HepG2 (cell line): Measurements from ENCODE around the gene PLPPR4. TPM values are rescaled to one million over a fixed set of nuclear protein-coding genes. Genes with fewer than 3 reads are reported as not detected.

Experiments used
- ATAC-seq: fragments of 200-7000 bp; cut with Tn5 transposase; 3 replicates; pipeline ENCODE4 v1.9.1; 2020; ENCODE audit warnings: mild to moderate bottlenecking, moderate library complexity
- BruUV-seq: library from RNA; stranded (reverse); fragments of 400-500 nt; replicated peaks from 2 replicates; lab custom pipeline; 2021; lab: Mats Ljungman, UMichigan
- CTCF ChIA-PET: fragments of 300-600 bp; formaldehyde crosslinking; extraction: SDS; loops from one replicate; lab custom pipeline; 2021; ENCODE audit warnings: low total read pairs, inconsistent platforms, low intra/inter-chr PET ratio; lab: Yijun Ruan, JAX
- POLR2A ChIA-PET: fragments of 350-600 bp; sonication (Branson Sonifier 250); formaldehyde crosslinking; loops from one replicate; lab custom pipeline; 2020; ENCODE audit warnings: antibody characterized with exemption, inconsistent platforms; lab: Yijun Ruan, JAX
- DNase-seq: peaks from one replicate; pipeline ENCODE4 v3.0.0-alpha.2; 2015; ENCODE audit warnings: low spot score
- FAIRE-seq: peaks from 3 replicates; lab custom pipeline; 2011; peaks lifted over from hg19 to GRCh38; lab: Jason Lieb, UNC
- H2AFZ ChIP-seq: one replicate; pipeline ENCODE4 v1.6.1; 2011; ENCODE audit warnings: low read length, inconsistent platforms
- H3K27ac ChIP-seq: fragments of 300-600 bp; 3 replicates; pipeline ENCODE4 v1.8.0; 2011; ENCODE audit warnings: mixed run types, mild to moderate bottlenecking, mixed read lengths, low read length, inconsistent platforms; ENCODE audit not compliant: insufficient read depth; ENCODE audit errors: extremely low read length
- H3K27me3 ChIP-seq, 2 experiments: fragments of 200-600 bp in 1 of 2; 2 replicates in 1 of 2; 3 replicates in 1 of 2; pipeline versions ENCODE4 v1.6.0 to v1.8.0; 2011; ENCODE audit warnings: low read length in 2 of 2, mild to moderate bottlenecking in 2 of 2, moderate library complexity in 2 of 2, inconsistent platforms in 1 of 2; ENCODE audit not compliant: insufficient read depth in 2 of 2, control insufficient read depth in 1 of 2
- H3K36me3 ChIP-seq, 2 experiments: fragments of 200-600 bp in 1 of 2; replicated peaks in 1 of 2; 2 replicates in 1 of 2; 3 replicates in 1 of 2; pipeline versions ENCODE4 v1.5.1 to v1.8.0; 2011; ENCODE audit warnings: low read length in 2 of 2, inconsistent platforms in 1 of 2; ENCODE audit not compliant: insufficient read depth in 2 of 2, control insufficient read depth in 1 of 2
- H3K4me1 ChIP-seq: 2 replicates; pipeline ENCODE4 v1.5.1; 2012; ENCODE audit warnings: low read length, inconsistent platforms; ENCODE audit not compliant: insufficient read depth
- H3K4me2 ChIP-seq: 2 replicates; pipeline ENCODE4 v1.6.0; 2011; ENCODE audit warnings: low read depth, low read length, inconsistent platforms
- H3K4me3 ChIP-seq, 3 experiments: fragments of 200-600 bp in 1 of 3; sonication (generic), shearing (Covaris generic) in 1 of 3; replicated peaks in 1 of 3; 2 replicates each; pipeline ENCODE4 v1.5.1; 2011 to 2016; ENCODE audit warnings: low read length in 3 of 3, inconsistent platforms in 2 of 3, low read depth in 2 of 3, mild to moderate bottlenecking in 2 of 3, control low read depth in 1 of 3, mixed read lengths in 1 of 3; ENCODE audit not compliant: insufficient read depth in 1 of 3
- H3K79me2 ChIP-seq: one replicate; pipeline ENCODE4 v1.6.1; 2011; ENCODE audit warnings: low read length, inconsistent platforms; ENCODE audit not compliant: insufficient read depth
- H3K9ac ChIP-seq: 2 replicates; pipeline ENCODE4 v1.6.0; 2011; ENCODE audit warnings: mild to moderate bottlenecking, low read depth, low read length, inconsistent platforms; ENCODE audit not compliant: insufficient read depth
- H3K9me3 ChIP-seq: 2 replicates; pipeline ENCODE4 v1.5.1; 2012; ENCODE audit warnings: mild to moderate bottlenecking, low read length
- H4K20me1 ChIP-seq: 2 replicates; pipeline ENCODE4 v1.6.0; 2011; ENCODE audit warnings: inconsistent platforms, mild to moderate bottlenecking, low read length, moderate library complexity; ENCODE audit not compliant: insufficient read depth
- ATAD3A ChIP-seq: sonication (generic); formaldehyde crosslinking; IDR thresholded peaks from 2 replicates; pipeline ENCODE4 v1.4.0; 2020; ENCODE audit warnings: missing genetic modification reagents
- HDAC1 ChIP-seq: sonication (generic); formaldehyde crosslinking; IDR thresholded peaks from 2 replicates; pipeline ENCODE4 v1.5.1; 2020; ENCODE audit warnings: mild to moderate bottlenecking, missing genetic modification reagents
- SMARCE1 ChIP-seq: fragments of 450-650 bp; IDR thresholded peaks from 2 replicates; pipeline ENCODE4 v1.6.1; 2017; ENCODE audit warnings: borderline replicate concordance
- ZNF510 ChIP-seq: sonication (generic); formaldehyde crosslinking; IDR thresholded peaks from 2 replicates; pipeline ENCODE4 v1.4.0; 2020; ENCODE audit warnings: low read depth, mild to moderate bottlenecking, missing genetic modification reagents
- ZNF530 ChIP-seq: sonication (generic); formaldehyde crosslinking; IDR thresholded peaks from 2 replicates; pipeline ENCODE4 v1.5.0; 2020; ENCODE audit warnings: low read depth, mild to moderate bottlenecking, missing genetic modification reagents
- WGBS: methylation state at CpG from one replicate; pipeline ENCODE4 v1.1.6; 2017; ENCODE audit warnings: low lambda C conversion rate; 5-methylcytosine and 5-hydroxymethylcytosine counted together
- in situ Hi-C: cut with HindIII; loops from 2 replicates; pipeline ENCODE4 v1.10.0; 2017; ENCODE audit warnings: low pct_unique_long_range_greater_than_20kb; ENCODE audit not compliant: extremely low pct_ligation_motif_present
- intact Hi-C: fragments of 100-400 bp; cut with micrococcal nuclease; formaldehyde crosslinking; loops from one replicate; pipeline ENCODE4 v1.10.0; 2022; ENCODE audit not compliant: unreplicated experiment
- polyA plus RNA-seq, 8 experiments: library from polyadenylated mRNA; depleted of rRNA in 3 of 8; stranded (reverse) in 7 of 8; unstranded in 1 of 8; fragments of >200 nt; fragmentation: Illumina TruSeq in 4 of 8; extraction: Trizol in 4 of 8; gene quantifications; 2 replicates each; pipeline versions ENCODE4 v1.2.1 to v1.2.3, GENCODE V29; 2011 to 2016; ENCODE audit warnings: low read depth in 4 of 8, missing spikeins in 1 of 8, mixed read lengths in 1 of 8; ENCODE audit not compliant: insufficient read depth in 1 of 8
- total RNA-seq, 5 experiments: library from RNA; depleted of rRNA; stranded (reverse); fragments of >200 nt; fragmentation: Illumina TruSeq; extraction: Trizol; gene quantifications; 2 replicates each; pipeline ENCODE4 v1.2.3, GENCODE V29; 2016; ENCODE audit warnings: low read depth in 1 of 5
- TF ChIP-seq, protein P1 (sequence below): sonication (generic); formaldehyde crosslinking; IDR thresholded peaks from 2 replicates; pipeline ENCODE4 v1.4.0; 2020; ENCODE audit warnings: missing genetic modification reagents
- TF ChIP-seq, protein P2 (sequence below): sonication (generic); formaldehyde crosslinking; IDR thresholded peaks from 2 replicates; pipeline ENCODE4 v1.8.1; 2023; ENCODE audit warnings: missing genetic modification reagents, mild to moderate bottlenecking, borderline replicate concordance
- TF ChIP-seq, protein P3 (sequence below): sonication (generic); formaldehyde crosslinking; IDR thresholded peaks from 2 replicates; pipeline ENCODE4 v1.5.1; 2020; ENCODE audit warnings: mild to moderate bottlenecking, missing genetic modification reagents
- TF ChIP-seq, protein P4 (sequence below): IDR thresholded peaks from 2 replicates; pipeline ENCODE4 v1.4.0; 2020; ENCODE audit warnings: mild to moderate bottlenecking, missing genetic modification reagents
- TF ChIP-seq, protein P5 (sequence below): sonication (generic); formaldehyde crosslinking; IDR thresholded peaks from 2 replicates; pipeline ENCODE4 v1.4.0; 2020; ENCODE audit warnings: mild to moderate bottlenecking, missing genetic modification reagents

Gene PLPPR4
- total and polyA plus RNA-seq, 2 of the 13 experiments (the other 11 are each of a cell fraction or from before 2014, with no cell fraction given) = not detected

DNA sequence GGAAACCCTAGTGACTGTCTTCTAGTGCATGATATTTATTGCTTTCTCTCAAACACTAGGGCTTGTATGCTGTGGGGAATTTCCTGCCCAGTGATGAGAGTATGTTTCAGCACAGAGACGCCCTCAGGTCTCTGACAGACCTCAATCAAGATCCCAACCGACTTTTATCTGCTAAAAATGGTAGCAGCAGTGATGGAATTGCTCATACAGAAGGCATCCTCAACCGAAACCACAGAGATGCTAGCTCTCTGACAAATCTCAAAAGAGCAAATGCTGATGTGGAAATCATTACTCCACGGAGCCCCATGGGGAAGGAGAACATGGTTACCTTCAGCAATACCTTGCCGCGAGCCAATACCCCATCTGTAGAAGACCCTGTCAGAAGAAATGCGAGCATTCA is 41.3 kb downstream of the PLPPR4 start:
- Histone ChIP-seq H3K79me2 (no peaks in the 10 kb centered on the region), H3K4me2 (no peak overlapping the region), H3K4me1 (no peaks in the 10 kb centered on the region), H3K27ac (no peak overlapping the region), H4K20me1 (no peaks in the 10 kb centered on the region), H3K4me3 (no peak overlapping the region), H3K36me3 (no peaks in the 10 kb centered on the region), H2AFZ (no peak overlapping the region), H3K9ac (no peak overlapping the region), H3K27me3 (no peaks in the 10 kb centered on the region), H3K9me3 (no peaks in the 10 kb centered on the region)
- ChIA-PET CTCF (no interaction called here), POLR2A (no interaction called here)
- intact Hi-C loops = no loop called here
- DNase-seq = no peak
- 37% methylated on average over 7 of the region's 7 CpGs for WGBS
- in situ Hi-C loops = no loop called here
- ATAC-seq = no peak
- no TSS peak for BruUV-seq
- no peak for FAIRE-seq
- no peak for TF ChIP-seq HDAC1 (CRISPR knock-in tag)
- TF ChIP-seq, protein P1, sequence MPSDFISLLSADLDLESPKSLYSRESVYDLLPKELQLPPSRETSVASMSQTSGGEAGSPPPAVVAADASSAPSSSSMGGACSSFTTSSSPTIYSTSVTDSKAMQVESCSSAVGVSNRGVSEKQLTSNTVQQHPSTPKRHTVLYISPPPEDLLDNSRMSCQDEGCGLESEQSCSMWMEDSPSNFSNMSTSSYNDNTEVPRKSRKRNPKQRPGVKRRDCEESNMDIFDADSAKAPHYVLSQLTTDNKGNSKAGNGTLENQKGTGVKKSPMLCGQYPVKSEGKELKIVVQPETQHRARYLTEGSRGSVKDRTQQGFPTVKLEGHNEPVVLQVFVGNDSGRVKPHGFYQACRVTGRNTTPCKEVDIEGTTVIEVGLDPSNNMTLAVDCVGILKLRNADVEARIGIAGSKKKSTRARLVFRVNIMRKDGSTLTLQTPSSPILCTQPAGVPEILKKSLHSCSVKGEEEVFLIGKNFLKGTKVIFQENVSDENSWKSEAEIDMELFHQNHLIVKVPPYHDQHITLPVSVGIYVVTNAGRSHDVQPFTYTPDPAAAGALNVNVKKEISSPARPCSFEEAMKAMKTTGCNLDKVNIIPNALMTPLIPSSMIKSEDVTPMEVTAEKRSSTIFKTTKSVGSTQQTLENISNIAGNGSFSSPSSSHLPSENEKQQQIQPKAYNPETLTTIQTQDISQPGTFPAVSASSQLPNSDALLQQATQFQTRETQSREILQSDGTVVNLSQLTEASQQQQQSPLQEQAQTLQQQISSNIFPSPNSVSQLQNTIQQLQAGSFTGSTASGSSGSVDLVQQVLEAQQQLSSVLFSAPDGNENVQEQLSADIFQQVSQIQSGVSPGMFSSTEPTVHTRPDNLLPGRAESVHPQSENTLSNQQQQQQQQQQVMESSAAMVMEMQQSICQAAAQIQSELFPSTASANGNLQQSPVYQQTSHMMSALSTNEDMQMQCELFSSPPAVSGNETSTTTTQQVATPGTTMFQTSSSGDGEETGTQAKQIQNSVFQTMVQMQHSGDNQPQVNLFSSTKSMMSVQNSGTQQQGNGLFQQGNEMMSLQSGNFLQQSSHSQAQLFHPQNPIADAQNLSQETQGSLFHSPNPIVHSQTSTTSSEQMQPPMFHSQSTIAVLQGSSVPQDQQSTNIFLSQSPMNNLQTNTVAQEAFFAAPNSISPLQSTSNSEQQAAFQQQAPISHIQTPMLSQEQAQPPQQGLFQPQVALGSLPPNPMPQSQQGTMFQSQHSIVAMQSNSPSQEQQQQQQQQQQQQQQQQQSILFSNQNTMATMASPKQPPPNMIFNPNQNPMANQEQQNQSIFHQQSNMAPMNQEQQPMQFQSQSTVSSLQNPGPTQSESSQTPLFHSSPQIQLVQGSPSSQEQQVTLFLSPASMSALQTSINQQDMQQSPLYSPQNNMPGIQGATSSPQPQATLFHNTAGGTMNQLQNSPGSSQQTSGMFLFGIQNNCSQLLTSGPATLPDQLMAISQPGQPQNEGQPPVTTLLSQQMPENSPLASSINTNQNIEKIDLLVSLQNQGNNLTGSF (CRISPR knock-in tag) = no peak
- TF ChIP-seq ZNF510 (CRISPR knock-in tag) = no peak
- TF ChIP-seq, protein P2, sequence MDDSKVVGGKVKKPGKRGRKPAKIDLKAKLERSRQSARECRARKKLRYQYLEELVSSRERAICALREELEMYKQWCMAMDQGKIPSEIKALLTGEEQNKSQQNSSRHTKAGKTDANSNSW (CRISPR knock-in tag) = no peak
- TF ChIP-seq ZNF530 (CRISPR knock-in tag) = no peak
- no peak for TF ChIP-seq ATAD3A (CRISPR knock-in tag)
- TF ChIP-seq, protein P3, sequence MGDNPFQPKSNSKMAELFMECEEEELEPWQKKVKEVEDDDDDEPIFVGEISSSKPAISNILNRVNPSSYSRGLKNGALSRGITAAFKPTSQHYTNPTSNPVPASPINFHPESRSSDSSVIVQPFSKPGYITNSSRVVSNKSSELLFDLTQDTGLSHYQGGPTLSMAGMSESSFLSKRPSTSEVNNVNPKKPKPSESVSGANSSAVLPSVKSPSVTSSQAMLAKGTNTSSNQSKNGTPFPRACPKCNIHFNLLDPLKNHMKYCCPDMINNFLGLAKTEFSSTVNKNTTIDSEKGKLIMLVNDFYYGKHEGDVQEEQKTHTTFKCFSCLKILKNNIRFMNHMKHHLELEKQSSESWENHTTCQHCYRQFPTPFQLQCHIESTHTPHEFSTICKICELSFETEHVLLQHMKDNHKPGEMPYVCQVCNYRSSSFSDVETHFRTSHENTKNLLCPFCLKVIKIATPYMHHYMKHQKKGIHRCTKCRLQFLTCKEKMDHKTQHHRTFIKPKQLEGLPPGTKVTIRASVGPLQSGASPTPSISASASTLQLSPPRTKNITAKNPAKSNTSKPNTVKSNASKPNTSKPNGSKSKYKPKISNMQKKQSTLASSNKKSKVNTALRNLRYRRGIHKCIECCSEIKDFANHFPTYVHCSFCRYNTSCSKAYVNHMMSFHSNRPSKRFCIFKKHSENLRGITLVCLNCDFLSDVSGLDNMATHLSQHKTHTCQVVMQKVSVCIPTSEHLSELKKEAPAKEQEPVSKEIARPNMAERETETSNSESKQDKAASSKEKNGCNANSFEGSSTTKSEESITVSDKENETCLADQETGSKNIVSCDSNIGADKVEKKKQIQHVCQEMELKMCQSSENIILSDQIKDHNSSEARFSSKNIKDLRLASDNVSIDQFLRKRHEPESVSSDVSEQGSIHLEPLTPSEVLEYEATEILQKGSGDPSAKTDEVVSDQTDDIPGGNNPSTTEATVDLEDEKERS = no peak
- TF ChIP-seq SMARCE1 = no peak
- TF ChIP-seq, protein P4, sequence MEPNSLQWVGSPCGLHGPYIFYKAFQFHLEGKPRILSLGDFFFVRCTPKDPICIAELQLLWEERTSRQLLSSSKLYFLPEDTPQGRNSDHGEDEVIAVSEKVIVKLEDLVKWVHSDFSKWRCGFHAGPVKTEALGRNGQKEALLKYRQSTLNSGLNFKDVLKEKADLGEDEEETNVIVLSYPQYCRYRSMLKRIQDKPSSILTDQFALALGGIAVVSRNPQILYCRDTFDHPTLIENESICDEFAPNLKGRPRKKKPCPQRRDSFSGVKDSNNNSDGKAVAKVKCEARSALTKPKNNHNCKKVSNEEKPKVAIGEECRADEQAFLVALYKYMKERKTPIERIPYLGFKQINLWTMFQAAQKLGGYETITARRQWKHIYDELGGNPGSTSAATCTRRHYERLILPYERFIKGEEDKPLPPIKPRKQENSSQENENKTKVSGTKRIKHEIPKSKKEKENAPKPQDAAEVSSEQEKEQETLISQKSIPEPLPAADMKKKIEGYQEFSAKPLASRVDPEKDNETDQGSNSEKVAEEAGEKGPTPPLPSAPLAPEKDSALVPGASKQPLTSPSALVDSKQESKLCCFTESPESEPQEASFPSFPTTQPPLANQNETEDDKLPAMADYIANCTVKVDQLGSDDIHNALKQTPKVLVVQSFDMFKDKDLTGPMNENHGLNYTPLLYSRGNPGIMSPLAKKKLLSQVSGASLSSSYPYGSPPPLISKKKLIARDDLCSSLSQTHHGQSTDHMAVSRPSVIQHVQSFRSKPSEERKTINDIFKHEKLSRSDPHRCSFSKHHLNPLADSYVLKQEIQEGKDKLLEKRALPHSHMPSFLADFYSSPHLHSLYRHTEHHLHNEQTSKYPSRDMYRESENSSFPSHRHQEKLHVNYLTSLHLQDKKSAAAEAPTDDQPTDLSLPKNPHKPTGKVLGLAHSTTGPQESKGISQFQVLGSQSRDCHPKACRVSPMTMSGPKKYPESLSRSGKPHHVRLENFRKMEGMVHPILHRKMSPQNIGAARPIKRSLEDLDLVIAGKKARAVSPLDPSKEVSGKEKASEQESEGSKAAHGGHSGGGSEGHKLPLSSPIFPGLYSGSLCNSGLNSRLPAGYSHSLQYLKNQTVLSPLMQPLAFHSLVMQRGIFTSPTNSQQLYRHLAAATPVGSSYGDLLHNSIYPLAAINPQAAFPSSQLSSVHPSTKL (CRISPR knock-in tag) = no peak
- TF ChIP-seq, protein P5, sequence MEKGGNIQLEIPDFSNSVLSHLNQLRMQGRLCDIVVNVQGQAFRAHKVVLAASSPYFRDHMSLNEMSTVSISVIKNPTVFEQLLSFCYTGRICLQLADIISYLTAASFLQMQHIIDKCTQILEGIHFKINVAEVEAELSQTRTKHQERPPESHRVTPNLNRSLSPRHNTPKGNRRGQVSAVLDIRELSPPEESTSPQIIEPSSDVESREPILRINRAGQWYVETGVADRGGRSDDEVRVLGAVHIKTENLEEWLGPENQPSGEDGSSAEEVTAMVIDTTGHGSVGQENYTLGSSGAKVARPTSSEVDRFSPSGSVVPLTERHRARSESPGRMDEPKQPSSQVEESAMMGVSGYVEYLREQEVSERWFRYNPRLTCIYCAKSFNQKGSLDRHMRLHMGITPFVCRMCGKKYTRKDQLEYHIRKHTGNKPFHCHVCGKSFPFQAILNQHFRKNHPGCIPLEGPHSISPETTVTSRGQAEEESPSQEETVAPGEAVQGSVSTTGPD (CRISPR knock-in tag) = no peak
